HUES48 (cell line): ENCODE data around the gene MAGEA2B.
"Not testable (repeated sequence)": the region's sequence is repeated elsewhere in the genome, so short reads cannot be mapped to it uniquely, and the experiment has no call there.

ENCODE experiments used
- H3K27ac ChIP-seq: one replicate; pipeline ENCODE4 v1.7.0; 2013; ENCODE audit warnings: low read depth, low read length, inconsistent platforms
- H3K27me3 ChIP-seq: 2 replicates; pipeline ENCODE4 v1.6.1; 2013; ENCODE audit warnings: mild to moderate bottlenecking, low read length; ENCODE audit not compliant: control insufficient read depth, insufficient read depth
- H3K36me3 ChIP-seq: 2 replicates; pipeline ENCODE4 v1.6.1; 2013; ENCODE audit warnings: low read length; ENCODE audit not compliant: control insufficient read depth, insufficient read depth
- H3K4me1 ChIP-seq: 2 replicates; pipeline ENCODE4 v1.6.1; 2013; ENCODE audit warnings: mild to moderate bottlenecking, low read length; ENCODE audit not compliant: control insufficient read depth, insufficient read depth
- H3K4me3 ChIP-seq: 2 replicates; pipeline ENCODE4 v1.5.1; 2013; ENCODE audit warnings: mild to moderate bottlenecking, low read depth, low read length
- H3K9ac ChIP-seq: 2 replicates; pipeline ENCODE4 v1.6.1; 2013; ENCODE audit warnings: mild to moderate bottlenecking, low read depth, low read length, moderate library complexity
- H3K9me3 ChIP-seq: 2 replicates; pipeline ENCODE4 v1.6.1; 2013; ENCODE audit warnings: low read length; ENCODE audit not compliant: control insufficient read depth, insufficient read depth

MAGEA2B gene

DNA sequence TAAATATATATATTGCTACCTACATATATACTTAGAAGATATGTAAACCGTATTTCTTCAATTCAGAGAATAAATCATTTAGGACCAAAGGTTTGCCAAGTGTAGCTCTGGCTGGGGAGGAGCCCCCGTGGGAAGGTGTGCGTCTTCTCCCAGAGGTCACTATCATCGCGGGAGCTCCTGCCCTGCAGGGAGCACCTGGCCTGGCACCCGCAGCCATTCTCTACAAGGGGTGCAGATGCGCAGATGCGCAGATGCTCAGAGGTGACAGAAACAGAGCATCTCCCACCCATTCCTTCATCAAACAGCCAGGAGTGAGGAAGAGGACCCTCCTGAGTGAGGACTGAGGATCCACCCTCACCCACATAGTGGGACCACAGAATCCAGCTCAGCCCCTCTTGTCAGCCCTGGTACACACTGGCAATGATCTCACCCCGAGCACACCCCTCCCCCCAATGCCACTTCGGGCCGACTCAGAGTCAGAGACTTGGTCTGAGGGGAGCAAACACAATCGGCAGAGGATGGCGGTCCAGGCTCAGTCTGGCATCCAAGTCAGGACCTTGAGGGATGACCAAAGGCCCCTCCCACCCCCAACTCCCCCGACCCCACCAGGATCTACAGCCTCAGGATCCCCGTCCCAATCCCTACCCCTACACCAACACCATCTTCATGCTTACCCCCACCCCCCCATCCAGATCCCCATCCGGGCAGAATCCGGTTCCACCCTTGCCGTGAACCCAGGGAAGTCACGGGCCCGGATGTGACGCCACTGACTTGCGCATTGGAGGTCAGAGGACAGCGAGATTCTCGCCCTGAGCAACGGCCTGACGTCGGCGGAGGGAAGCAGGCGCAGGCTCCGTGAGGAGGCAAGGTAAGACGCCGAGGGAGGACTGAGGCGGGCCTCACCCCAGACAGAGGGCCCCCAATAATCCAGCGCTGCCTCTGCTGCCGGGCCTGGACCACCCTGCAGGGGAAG lies at the start of gene MAGEA2B:
TSS of gene MAGEA2B (plus strand) at position 814 of the 973 bp plus-strand sequence. CDS start 2,479 bp downstream, outside the sequence.
- H3K36me3 ChIP-seq = not testable (repeated sequence)

DNA sequence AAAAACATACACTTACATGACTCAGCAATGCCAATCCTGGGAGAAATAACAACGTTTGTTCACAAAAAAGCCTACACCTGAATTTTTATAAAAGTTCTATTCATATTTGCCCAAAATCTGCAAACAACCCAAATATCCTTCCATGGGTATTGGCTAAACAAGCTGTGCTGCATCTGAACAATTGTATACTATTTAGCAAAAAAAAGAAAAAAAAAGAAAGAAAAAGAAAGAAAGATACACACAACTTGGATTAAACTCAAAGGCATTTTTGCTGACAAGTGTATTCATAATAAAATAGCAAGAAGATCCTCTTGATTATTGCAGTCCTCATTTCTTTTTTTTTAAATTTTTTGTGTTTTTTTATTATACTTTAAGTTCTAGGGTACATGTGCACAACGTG lies 40.3 kb upstream of the MAGEA2B start:
- H3K27ac ChIP-seq = no peak overlapping the region
- H3K9me3 ChIP-seq = peaks cover 7% of the 10 kb centered on the region
- no peaks in the 10 kb centered on the region for H3K27me3 ChIP-seq
- no peak overlapping the region for H3K9ac ChIP-seq
- no peaks in the 10 kb centered on the region for H3K4me1 ChIP-seq
- no peak overlapping the region for H3K4me3 ChIP-seq
- H3K36me3 ChIP-seq = no peaks in the 10 kb centered on the region

More for the DNA sequence above, at the start of gene MAGEA2B:
- not testable (repeated sequence) for H3K9me3 ChIP-seq, H3K4me1 ChIP-seq, H3K4me3 ChIP-seq, H3K27ac ChIP-seq, H3K27me3 ChIP-seq, H3K9ac ChIP-seq

DNA sequence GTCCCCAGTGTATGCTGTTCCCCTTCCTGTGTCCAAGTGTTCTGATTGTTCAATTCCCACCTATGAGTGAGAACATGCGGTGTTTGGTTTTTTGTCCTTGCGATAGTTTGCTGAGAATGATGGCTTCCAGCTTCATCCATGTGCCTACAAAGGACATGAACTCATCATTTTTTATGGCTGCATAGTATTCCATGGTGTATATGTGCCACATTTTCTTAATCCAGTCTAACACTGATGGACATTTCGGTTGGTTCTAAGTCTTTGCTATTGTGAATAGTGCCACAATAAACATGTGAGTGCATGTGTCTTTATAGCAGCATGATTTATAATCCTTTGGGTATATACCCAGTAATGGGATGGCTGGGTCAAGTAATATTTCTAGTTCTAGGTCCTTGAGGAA lies 39.8 kb upstream of the MAGEA2B start:
- not testable (repeated sequence) for H3K27me3 ChIP-seq, H3K4me1 ChIP-seq, H3K36me3 ChIP-seq, H3K9ac ChIP-seq, H3K4me3 ChIP-seq, H3K9me3 ChIP-seq, H3K27ac ChIP-seq

- not testable (repeated sequence) for H3K9ac ChIP-seq, H3K27ac ChIP-seq, H3K9me3 ChIP-seq, H3K27me3 ChIP-seq, H3K36me3 ChIP-seq, H3K4me3 ChIP-seq, H3K4me1 ChIP-seq
These were observed 33.4 kb upstream of the MAGEA2B start for GRCh38 chrX:152681012-152681411.

- not testable (repeated sequence) for H3K27me3 ChIP-seq, H3K4me1 ChIP-seq, H3K36me3 ChIP-seq, H3K9me3 ChIP-seq, H3K4me3 ChIP-seq, H3K9ac ChIP-seq, H3K27ac ChIP-seq
These were observed 16.2 kb upstream of the MAGEA2B start, which contains the start of gene MAGEA3 for GRCh38 chrX:152697952-152698931. TSS of gene MAGEA3 (plus strand) at chrX:152698794. CDS start at chrX:152700833, 2,039 bp downstream.

- not testable (repeated sequence) for H3K4me1 ChIP-seq, H3K9me3 ChIP-seq, H3K4me3 ChIP-seq, H3K27me3 ChIP-seq, H3K27ac ChIP-seq, H3K9ac ChIP-seq, H3K36me3 ChIP-seq
These were observed 14.0 kb upstream of the MAGEA2B start for GRCh38 chrX:152700390-152700789.

GRCh38 chrX:152706500-152706899 lies 7.9 kb upstream of the MAGEA2B start:
- not testable (repeated sequence) for H3K4me1 ChIP-seq, H3K9me3 ChIP-seq, H3K36me3 ChIP-seq, H3K27ac ChIP-seq, H3K4me3 ChIP-seq, H3K27me3 ChIP-seq, H3K9ac ChIP-seq

DNA sequence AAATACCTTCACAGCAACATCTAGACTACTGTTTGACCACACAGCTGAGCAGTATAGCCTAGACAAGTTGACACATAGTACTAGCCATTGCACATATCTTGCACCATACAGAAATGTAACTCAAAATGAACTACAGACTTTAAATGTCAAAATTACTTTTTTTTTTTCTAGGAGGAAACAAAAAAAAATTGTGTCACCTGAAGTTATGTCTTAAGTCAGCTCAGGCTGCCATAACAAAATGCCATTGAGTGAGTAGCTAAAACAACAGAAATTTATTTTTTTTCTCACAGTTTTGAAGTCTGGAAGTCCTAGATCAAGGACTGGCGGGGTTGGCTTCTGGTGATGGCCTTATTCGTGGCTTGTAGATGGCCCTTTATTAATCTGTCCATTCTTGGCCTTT lies 5.3 kb upstream of the MAGEA2B start, which contains the start of gene CSAG2:
TSS of gene CSAG2 (minus strand) at position 101 of the 400 bp plus-strand sequence. CDS start 161 bp downstream, outside the sequence.
- H3K4me3 ChIP-seq, H3K36me3 ChIP-seq, H3K27me3 ChIP-seq, H3K9me3 ChIP-seq, H3K9ac ChIP-seq, H3K4me1 ChIP-seq, H3K27ac ChIP-seq: not testable (repeated sequence)

DNA sequence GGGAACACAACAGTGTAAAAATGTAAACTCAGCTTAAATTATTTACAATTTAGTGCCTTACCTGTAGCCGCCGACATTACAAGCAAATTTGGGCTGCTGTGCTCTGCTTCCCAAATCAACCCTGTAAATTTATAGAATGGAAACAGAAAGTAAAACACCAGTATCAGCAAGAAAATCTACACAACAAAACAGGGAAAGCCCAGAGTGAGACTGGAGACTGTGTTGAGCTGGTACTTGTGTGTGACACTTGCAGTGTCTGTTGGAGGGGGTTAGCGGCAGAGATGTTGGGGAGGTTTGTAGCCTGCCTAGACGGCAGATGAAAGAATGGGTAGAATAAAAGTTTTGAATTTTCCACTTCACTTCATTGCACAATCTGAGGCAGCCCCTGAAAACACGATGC lies 1.2 kb upstream of the MAGEA2B start:
- not testable (repeated sequence) for H3K9me3 ChIP-seq, H3K4me3 ChIP-seq, H3K27ac ChIP-seq, H3K9ac ChIP-seq, H3K27me3 ChIP-seq, H3K4me1 ChIP-seq, H3K36me3 ChIP-seq

GRCh38 chrX:152725409-152725808 lies 11.0 kb downstream of the MAGEA2B start:
- Histone ChIP-seq H3K27me3 (no peaks in the 10 kb centered on the region), H3K4me3 (no peak overlapping the region), H3K9me3 (peaks cover 18% of the 10 kb centered on the region), H3K9ac (no peak overlapping the region), H3K27ac (no peak overlapping the region), H3K4me1 (no peaks in the 10 kb centered on the region), H3K36me3 (no peaks in the 10 kb centered on the region)
